ENCODE results near the gene SLC38A10. TPM values are rescaled to one million over a fixed set of nuclear protein-coding genes. Genes with fewer than 3 reads are reported as not detected.
"Not testable (repeated sequence)": the region's sequence is repeated elsewhere in the genome, so short reads cannot be mapped to it uniquely, and the experiment has no call there.

Gene SLC38A10
- total and polyA plus RNA-seq, 4 donors, result 26.7 to 76.8 (median 59.1) TPM

DNA sequence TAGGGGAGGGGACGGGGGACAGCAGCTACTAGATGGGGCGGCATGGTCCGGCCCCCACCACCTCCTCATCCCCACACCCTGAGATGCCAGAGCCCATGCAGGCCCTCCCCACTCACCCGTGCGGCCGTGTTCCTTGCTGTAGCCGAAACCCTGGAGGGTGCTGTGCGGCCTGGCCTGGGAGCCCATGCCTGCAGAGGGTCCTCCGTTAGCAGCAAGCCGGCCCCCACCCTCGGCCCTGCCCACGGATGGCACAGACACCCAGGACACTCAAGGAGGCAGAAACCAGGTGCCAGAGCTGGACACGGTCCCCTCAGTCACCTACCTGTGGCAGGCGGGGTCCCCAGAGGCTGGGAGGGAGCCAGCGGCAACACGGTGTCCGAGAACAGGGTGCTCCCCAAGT lies 61.8 kb downstream of the SLC38A10 start:
- no peak for DNase-seq (ENCODE audit: low read depth in 4 of 6, low spot score in 6 of 6)
- H3K36me3 ChIP-seq (ENCODE audit: control insufficient read depth, insufficient read depth, low read length), result peaks cover 89% of the 10 kb centered on the region
- H3K27ac ChIP-seq (ENCODE audit: low read depth, low read length), result no peak overlapping the region
- no peaks in the 10 kb centered on the region for H3K27me3 ChIP-seq (ENCODE audit: control insufficient read depth, insufficient read depth, low read length)
- H3K4me3 ChIP-seq (ENCODE audit: low read depth, low read length), result no peak overlapping the region
- WGBS (ENCODE audit: insufficient coverage), result 95% methylated on average over 15 of the region's 17 CpGs
- peaks cover 18% of the 10 kb centered on the region for H3K4me1 ChIP-seq (ENCODE audit: control insufficient read depth, insufficient read depth, low read length)
- H3K9me3 ChIP-seq (ENCODE audit: control insufficient read depth, insufficient read depth, low read length), result no peaks in the 10 kb centered on the region

DNA sequence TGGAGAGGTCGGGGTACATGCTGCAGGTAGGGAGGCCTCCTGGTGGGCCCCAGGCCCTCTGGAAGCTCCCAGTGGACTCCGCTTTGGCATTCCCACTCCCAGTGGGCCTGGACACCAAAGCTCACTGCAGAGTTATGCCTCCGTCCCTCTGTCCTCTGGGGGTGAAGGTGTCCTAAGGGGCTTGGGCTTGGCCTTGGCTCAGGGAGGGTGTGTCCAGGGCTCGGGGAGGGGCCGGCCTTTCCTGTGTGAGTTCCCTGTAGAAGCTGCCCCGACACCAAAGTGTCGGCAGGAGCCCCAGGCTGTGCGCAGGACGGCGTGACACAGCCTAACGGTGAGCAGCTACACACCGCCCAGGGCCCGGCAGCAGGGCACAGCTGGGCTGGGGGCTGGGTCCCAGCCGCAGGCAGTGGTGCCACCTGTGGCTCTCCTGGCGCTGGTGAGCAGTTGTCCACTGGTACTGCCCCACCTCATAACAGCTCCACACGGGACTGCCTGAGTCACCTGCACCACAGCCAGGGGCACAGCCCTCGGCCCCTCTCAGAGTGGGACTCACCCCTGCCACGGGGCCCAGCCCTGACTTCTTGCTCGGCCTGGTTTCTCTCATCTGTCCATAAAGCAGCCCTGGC lies 62.4 kb downstream of the SLC38A10 start:
- Histone ChIP-seq H3K27ac (ENCODE audit: low read depth, low read length) (no peak overlapping the region), H3K9me3 (ENCODE audit: control insufficient read depth, insufficient read depth, low read length) (no peaks in the 10 kb centered on the region), H3K4me1 (ENCODE audit: control insufficient read depth, insufficient read depth, low read length) (peaks cover 12% of the 10 kb centered on the region), H3K27me3 (ENCODE audit: control insufficient read depth, insufficient read depth, low read length) (no peaks in the 10 kb centered on the region), H3K36me3 (ENCODE audit: control insufficient read depth, insufficient read depth, low read length) (peaks cover 92% of the 10 kb centered on the region), H3K4me3 (ENCODE audit: low read depth, low read length) (no peak overlapping the region)
- 96% methylated on average over 17 of the region's 19 CpGs for WGBS (ENCODE audit: insufficient coverage)
- no peak for DNase-seq (ENCODE audit: low read depth in 4 of 6, low spot score in 6 of 6)

GRCh38 chr17:81231766-81232581 lies 63.1 kb downstream of the SLC38A10 start:
- peaks cover 5% of the 10 kb centered on the region for H3K4me1 ChIP-seq (ENCODE audit: control insufficient read depth, insufficient read depth, low read length)
- H3K9me3 ChIP-seq (ENCODE audit: control insufficient read depth, insufficient read depth, low read length), result no peaks in the 10 kb centered on the region
- peaks cover 86% of the 10 kb centered on the region for H3K36me3 ChIP-seq (ENCODE audit: control insufficient read depth, insufficient read depth, low read length)
- H3K27me3 ChIP-seq (ENCODE audit: control insufficient read depth, insufficient read depth, low read length), result no peaks in the 10 kb centered on the region
- DNase-seq (ENCODE audit: low read depth in 4 of 6, low spot score in 6 of 6), result no peak
- WGBS (ENCODE audit: insufficient coverage), result 95% methylated on average over 43 of the region's 43 CpGs
- no peak overlapping the region for H3K4me3 ChIP-seq (ENCODE audit: low read depth, low read length)
- H3K27ac ChIP-seq (ENCODE audit: low read depth, low read length), result no peak overlapping the region

DNA sequence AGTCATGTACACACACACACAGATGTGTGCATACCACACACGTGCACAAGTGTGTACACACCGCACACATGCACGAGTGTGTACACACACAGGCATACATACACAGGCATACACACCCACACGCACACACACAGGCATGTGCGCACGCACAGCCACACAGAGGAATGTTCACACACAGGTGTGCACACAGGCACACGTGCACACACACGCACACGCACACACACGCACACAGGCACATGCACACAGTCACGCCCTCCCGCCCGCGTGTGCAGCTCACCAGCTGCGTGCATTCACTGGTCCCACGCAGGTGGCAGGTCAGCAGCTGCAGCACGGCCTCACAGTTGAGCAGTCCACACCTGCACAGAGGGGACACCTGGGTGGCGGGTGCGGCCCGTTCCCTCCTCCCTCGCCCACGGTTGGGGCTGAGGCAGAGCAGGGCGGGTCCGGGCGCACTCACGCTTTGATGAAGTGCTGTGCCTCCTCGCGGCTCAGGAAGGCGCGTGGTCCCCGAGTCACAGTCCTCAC lies 63.9 kb downstream of the SLC38A10 start:
- Histone ChIP-seq H3K4me1 (ENCODE audit: control insufficient read depth, insufficient read depth, low read length) (no peaks in the 10 kb centered on the region), H3K27ac (ENCODE audit: low read depth, low read length) (no peak overlapping the region), H3K27me3 (ENCODE audit: control insufficient read depth, insufficient read depth, low read length) (no peaks in the 10 kb centered on the region), H3K36me3 (ENCODE audit: control insufficient read depth, insufficient read depth, low read length) (peaks cover 78% of the 10 kb centered on the region), H3K4me3 (ENCODE audit: low read depth, low read length) (no peak overlapping the region), H3K9me3 (ENCODE audit: control insufficient read depth, insufficient read depth, low read length) (no peaks in the 10 kb centered on the region)
- 93% methylated on average over 31 of the region's 31 CpGs for WGBS (ENCODE audit: insufficient coverage)
- no peak for DNase-seq (ENCODE audit: low read depth in 4 of 6, low spot score in 6 of 6)

- Histone ChIP-seq H3K27ac (ENCODE audit: low read depth, low read length) (no peak overlapping the region), H3K4me1 (ENCODE audit: control insufficient read depth, insufficient read depth, low read length) (no peaks in the 10 kb centered on the region), H3K27me3 (ENCODE audit: control insufficient read depth, insufficient read depth, low read length) (no peaks in the 10 kb centered on the region), H3K4me3 (ENCODE audit: low read depth, low read length) (no peak overlapping the region), H3K36me3 (ENCODE audit: control insufficient read depth, insufficient read depth, low read length) (peaks cover 69% of the 10 kb centered on the region), H3K9me3 (ENCODE audit: control insufficient read depth, insufficient read depth, low read length) (no peaks in the 10 kb centered on the region)
- 95% methylated on average over 22 of the region's 26 CpGs for WGBS (ENCODE audit: insufficient coverage)
- no peak for DNase-seq (ENCODE audit: low read depth in 4 of 6, low spot score in 6 of 6)
Observed at GRCh38 chr17:81230043-81230820, 64.9 kb downstream of the SLC38A10 start.

DNA sequence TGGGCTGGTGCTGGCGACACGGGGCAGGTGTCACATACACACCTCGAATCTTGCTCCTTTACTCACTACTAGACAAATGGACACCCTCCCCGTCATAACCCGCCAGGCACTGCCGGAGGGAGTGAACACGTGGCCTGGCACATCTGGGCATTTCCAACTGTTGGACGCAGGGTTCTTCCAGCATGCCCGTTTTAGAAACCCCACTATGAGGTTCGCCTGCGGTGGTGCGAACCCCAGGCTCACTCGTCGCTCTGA lies 65.5 kb downstream of the SLC38A10 start:
- 92% methylated on average over 14 of the region's 14 CpGs for WGBS (ENCODE audit: insufficient coverage)
- H3K9me3 ChIP-seq (ENCODE audit: control insufficient read depth, insufficient read depth, low read length), result no peaks in the 10 kb centered on the region
- H3K4me3 ChIP-seq (ENCODE audit: low read depth, low read length), result no peak overlapping the region
- H3K27me3 ChIP-seq (ENCODE audit: control insufficient read depth, insufficient read depth, low read length), result no peaks in the 10 kb centered on the region
- DNase-seq (ENCODE audit: low read depth in 4 of 6, low spot score in 6 of 6), result no peak
- H3K4me1 ChIP-seq (ENCODE audit: control insufficient read depth, insufficient read depth, low read length), result no peaks in the 10 kb centered on the region
- peaks cover 65% of the 10 kb centered on the region for H3K36me3 ChIP-seq (ENCODE audit: control insufficient read depth, insufficient read depth, low read length)
- H3K27ac ChIP-seq (ENCODE audit: low read depth, low read length), result no peak overlapping the region

GRCh38 chr17:81228834-81229665 lies 66.1 kb downstream of the SLC38A10 start:
- WGBS (ENCODE audit: insufficient coverage), result 85% methylated on average over 31 of the region's 32 CpGs
- Histone ChIP-seq H3K27me3 (ENCODE audit: control insufficient read depth, insufficient read depth, low read length) (no peaks in the 10 kb centered on the region), H3K27ac (ENCODE audit: low read depth, low read length) (no peak overlapping the region), H3K4me1 (ENCODE audit: control insufficient read depth, insufficient read depth, low read length) (no peaks in the 10 kb centered on the region), H3K36me3 (ENCODE audit: control insufficient read depth, insufficient read depth, low read length) (peaks cover 60% of the 10 kb centered on the region), H3K9me3 (ENCODE audit: control insufficient read depth, insufficient read depth, low read length) (no peaks in the 10 kb centered on the region), H3K4me3 (ENCODE audit: low read depth, low read length) (no peak overlapping the region)
- no peak for DNase-seq (ENCODE audit: low read depth in 4 of 6, low spot score in 6 of 6)

- Histone ChIP-seq H3K27ac (ENCODE audit: low read depth, low read length) (no peak overlapping the region), H3K36me3 (ENCODE audit: control insufficient read depth, insufficient read depth, low read length) (peaks cover 54% of the 10 kb centered on the region), H3K4me3 (ENCODE audit: low read depth, low read length) (no peak overlapping the region), H3K27me3 (ENCODE audit: control insufficient read depth, insufficient read depth, low read length) (no peaks in the 10 kb centered on the region), H3K4me1 (ENCODE audit: control insufficient read depth, insufficient read depth, low read length) (peaks cover 4% of the 10 kb centered on the region), H3K9me3 (ENCODE audit: control insufficient read depth, insufficient read depth, low read length) (no peaks in the 10 kb centered on the region)
- no peak for DNase-seq (ENCODE audit: low read depth in 4 of 6, low spot score in 6 of 6)
- WGBS (ENCODE audit: insufficient coverage), result 90% methylated on average over 5 of the region's 9 CpGs
Observed at GRCh38 chr17:81228420-81228819, 66.7 kb downstream of the SLC38A10 start.

DNA sequence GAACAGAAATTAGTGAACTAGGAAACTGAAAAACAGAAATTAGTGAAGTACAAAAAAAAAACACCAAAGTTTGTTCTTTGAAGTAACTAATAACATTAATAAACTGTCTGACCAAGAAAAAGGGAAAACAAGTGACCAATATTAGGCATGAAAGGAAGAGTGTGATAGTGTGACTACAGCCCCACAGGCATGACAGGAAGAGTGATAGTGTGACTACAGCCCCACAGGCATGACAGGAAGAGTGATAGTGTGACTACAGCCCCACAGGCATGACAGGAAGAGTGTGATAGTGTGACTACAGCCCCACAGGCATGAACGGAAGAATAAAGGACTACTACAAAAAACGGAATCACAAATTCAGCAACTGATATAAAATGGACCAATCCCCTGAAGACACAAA lies 67.5 kb downstream of the SLC38A10 start:
- WGBS (ENCODE audit: insufficient coverage), result no CpG with 5 or more reads among the region's 2 CpGs

More for the DNA sequence above, 67.5 kb downstream of the SLC38A10 start:
- not testable (repeated sequence) for H3K27me3 ChIP-seq (ENCODE audit: control insufficient read depth, insufficient read depth, low read length); H3K9me3 ChIP-seq (ENCODE audit: control insufficient read depth, insufficient read depth, low read length); H3K27ac ChIP-seq (ENCODE audit: low read depth, low read length); H3K4me1 ChIP-seq (ENCODE audit: control insufficient read depth, insufficient read depth, low read length); DNase-seq (ENCODE audit: low read depth in 4 of 6, low spot score in 6 of 6); H3K4me3 ChIP-seq (ENCODE audit: low read depth, low read length)
- peaks cover 46% of the 10 kb centered on the region for H3K36me3 ChIP-seq (ENCODE audit: control insufficient read depth, insufficient read depth, low read length)
